Measurements from ENCODE around the gene ARHGAP40. TPM values are rescaled to one million over a fixed set of nuclear protein-coding genes. Genes with fewer than 3 reads are reported as not detected.

The ARHGAP40 gene
- not detected for total RNA-seq

DNA sequence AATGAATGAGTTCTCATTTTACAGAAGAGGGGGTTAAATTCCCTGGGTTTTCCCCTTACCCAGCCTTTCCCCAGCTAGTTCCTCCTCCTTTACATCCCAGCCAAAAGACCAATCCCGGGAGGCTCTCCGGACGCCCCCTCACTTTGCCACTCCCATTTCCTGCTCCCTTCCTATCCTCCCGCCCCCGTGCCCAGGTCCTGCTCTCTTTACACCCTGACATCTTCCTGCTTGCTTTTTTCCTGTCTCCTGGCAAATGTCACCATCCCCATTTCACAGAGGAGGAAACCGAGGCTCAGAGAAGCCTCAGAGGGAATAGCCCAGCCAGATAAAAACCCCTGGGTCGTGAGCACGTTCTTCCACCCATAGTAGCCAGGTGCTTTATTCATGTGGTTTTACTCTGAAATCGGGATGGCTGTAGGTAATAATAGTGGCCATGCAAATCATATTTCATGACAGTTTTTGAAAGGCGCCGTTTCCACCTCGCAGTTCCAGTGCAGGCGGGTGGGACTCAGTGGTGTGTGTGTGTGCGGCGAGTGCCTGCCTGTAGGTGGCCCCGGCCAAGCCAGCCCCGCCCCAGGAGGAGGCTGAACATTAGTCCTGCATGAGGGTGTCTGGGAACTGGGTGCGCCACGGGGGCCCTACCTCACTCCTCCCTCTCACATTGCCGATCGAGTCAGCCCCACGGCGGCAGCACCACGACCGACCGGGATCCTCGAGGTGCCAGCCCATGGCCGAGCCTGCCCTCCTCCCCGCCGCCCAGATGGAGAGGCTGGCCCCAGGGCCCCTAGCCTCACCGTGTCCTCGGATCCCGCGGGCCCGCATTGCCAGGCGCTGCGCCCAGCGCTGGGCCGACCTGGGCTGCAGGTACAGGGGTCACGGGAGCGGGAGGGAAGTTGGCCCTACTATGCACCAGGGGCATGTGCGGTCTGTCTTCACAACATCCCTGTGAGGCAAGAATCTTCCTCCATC lies at the start of gene ARHGAP40:
TSS of gene ARHGAP40 (plus strand) at position 594 of the 969 bp plus-strand sequence.
- peak within 1 kb of the TSS; percentile 8 for H3K4me3 Mint-ChIP-seq
- DNase-seq (ENCODE audit: low spot score) (no peak), ATAC-seq (peak; percentile 53 to 61)
- peaks cover 5% of the 10 kb centered on the region in 2 donors for H3K4me1 Mint-ChIP-seq (ENCODE audit: low read depth in 2 of 2)
- no peaks in the 10 kb centered on the region for H3K9me3 Mint-ChIP-seq
- peaks cover 50 to 73% of the 10 kb centered on the region in 2 donors for H3K27me3 Mint-ChIP-seq
- no peak within 1 kb of the TSS for H3K27ac Mint-ChIP-seq
- H3K36me3 Mint-ChIP-seq = no peaks in the 10 kb centered on the region

- H3K4me1 Mint-ChIP-seq (ENCODE audit: low read depth in 2 of 2) = peaks cover 0 to 2% of the 10 kb centered on the region in 2 donors
- no peaks in the 10 kb centered on the region for H3K9me3 Mint-ChIP-seq
- H3K27me3 Mint-ChIP-seq = no peaks in the 10 kb centered on the region
- H3K27ac Mint-ChIP-seq = no peak overlapping the region
- H3K4me3 Mint-ChIP-seq = no peak overlapping the region
- DNase-seq (ENCODE audit: low spot score) = no peak
- H3K36me3 Mint-ChIP-seq = peaks cover 28% of the 10 kb centered on the region
- ATAC-seq = no peak
These were observed 46.6 kb upstream of the ARHGAP40 start for GRCh38 chr20:38554986-38555385.

DNA sequence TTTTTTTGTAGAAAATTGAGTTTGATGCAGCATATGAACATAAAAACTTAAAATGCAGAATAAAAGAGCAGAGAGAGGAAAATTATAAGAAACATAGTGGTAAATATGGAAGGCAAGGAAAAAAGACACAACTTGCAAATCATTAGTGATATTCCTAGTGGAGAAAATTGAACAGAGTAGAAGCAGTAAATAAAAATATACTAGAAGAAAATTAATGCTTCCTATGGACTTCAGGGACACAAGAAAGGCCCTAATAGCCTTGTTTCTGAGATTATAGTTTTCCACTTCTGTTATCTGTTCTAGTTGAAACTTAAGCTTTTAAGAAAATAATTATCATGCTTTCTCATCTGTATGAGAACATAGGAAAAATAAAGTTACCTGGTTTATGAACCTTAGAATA lies 46.2 kb upstream of the ARHGAP40 start:
- no peak for ATAC-seq
- no peak overlapping the region for H3K4me3 Mint-ChIP-seq
- DNase-seq (ENCODE audit: low spot score) = no peak
- H3K9me3 Mint-ChIP-seq = no peaks in the 10 kb centered on the region
- H3K27ac Mint-ChIP-seq = no peak overlapping the region
- peaks cover 31% of the 10 kb centered on the region for H3K36me3 Mint-ChIP-seq
- H3K27me3 Mint-ChIP-seq = no peaks in the 10 kb centered on the region
- H3K4me1 Mint-ChIP-seq (ENCODE audit: low read depth in 2 of 2) = peaks cover 0 to 2% of the 10 kb centered on the region in 2 donors

DNA sequence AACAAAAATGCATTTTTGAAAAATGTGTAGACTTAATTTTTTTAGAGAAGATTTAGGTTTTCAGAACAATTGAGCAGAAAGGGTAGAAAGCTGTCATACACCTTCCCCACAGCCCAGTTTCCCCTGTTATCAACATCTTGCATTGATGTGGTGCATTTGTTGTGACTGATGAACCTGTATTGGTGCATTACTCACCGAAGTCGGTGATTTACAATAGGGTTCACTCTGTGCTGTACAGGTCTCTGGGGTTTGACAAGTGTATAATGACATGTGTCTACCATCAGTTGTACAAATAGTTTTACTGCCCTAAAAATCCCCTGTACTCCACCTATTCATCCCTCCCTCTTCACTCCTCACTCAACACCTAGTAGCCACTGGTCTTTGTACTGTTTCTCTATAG lies 44.4 kb upstream of the ARHGAP40 start:
- no peak overlapping the region for H3K27ac Mint-ChIP-seq
- H3K4me3 Mint-ChIP-seq = no peak overlapping the region
- ATAC-seq = no peak
- H3K36me3 Mint-ChIP-seq = peaks cover 31% of the 10 kb centered on the region
- peaks cover 0 to 2% of the 10 kb centered on the region in 2 donors for H3K4me1 Mint-ChIP-seq (ENCODE audit: low read depth in 2 of 2)
- no peaks in the 10 kb centered on the region for H3K27me3 Mint-ChIP-seq
- DNase-seq (ENCODE audit: low spot score) = no peak
- no peaks in the 10 kb centered on the region for H3K9me3 Mint-ChIP-seq

DNA sequence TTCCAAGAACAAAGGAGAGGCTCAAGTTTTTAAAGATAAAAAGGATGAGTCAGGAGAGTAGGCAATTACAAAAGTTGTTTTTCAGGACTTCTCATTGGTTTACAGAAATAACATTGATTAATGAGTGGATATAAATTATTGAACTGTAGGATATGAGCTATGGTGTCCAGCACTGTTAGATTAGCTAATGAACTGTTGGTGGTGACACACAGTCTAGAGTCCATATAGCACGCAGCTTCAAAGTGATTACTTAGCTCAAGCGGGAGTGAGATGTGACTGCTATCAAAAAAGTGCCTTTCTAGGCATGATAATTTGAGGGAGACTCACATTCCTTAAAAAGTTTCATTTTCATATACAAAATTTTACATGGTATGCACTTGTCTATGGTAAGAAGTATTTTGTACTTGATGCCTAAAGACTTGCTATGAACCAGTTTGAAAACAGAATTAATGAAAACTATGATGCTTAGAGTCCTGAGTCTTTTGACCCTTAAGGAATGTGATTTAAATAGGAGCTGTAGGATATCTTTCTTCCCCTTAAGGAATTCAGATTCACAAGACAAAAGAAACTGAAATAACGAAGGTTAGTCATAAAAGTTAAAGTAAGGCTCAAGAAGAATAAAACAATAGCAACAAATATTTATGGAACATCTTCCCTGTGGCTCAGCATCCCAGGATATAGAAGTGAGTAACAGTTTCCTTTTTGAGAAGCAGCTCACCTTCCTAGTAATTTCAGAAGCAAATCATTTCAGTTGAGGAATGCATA lies 42.8 kb upstream of the ARHGAP40 start:
- H3K36me3 Mint-ChIP-seq = peaks cover 31% of the 10 kb centered on the region

GRCh38 chr20:38559764-38560163 lies 41.8 kb upstream of the ARHGAP40 start:
- H3K27ac Mint-ChIP-seq = peak overlapping the region in 1 of 2 donors; percentile 9
- H3K4me1 Mint-ChIP-seq (ENCODE audit: low read depth in 2 of 2) = peaks cover 0 to 2% of the 10 kb centered on the region in 2 donors
- no peaks in the 10 kb centered on the region for H3K27me3 Mint-ChIP-seq
- H3K4me3 Mint-ChIP-seq = no peak overlapping the region
- peaks cover 31% of the 10 kb centered on the region for H3K36me3 Mint-ChIP-seq
- DNase-seq (ENCODE audit: low spot score) (no peak), ATAC-seq (no peak)
- H3K9me3 Mint-ChIP-seq = no peaks in the 10 kb centered on the region

More for the DNA sequence above, 42.8 kb upstream of the ARHGAP40 start:
- no peaks in the 10 kb centered on the region for H3K9me3 Mint-ChIP-seq
- H3K27ac Mint-ChIP-seq = no peak overlapping the region
- H3K4me1 Mint-ChIP-seq (ENCODE audit: low read depth in 2 of 2) = peaks cover 0 to 2% of the 10 kb centered on the region in 2 donors
- no peaks in the 10 kb centered on the region for H3K27me3 Mint-ChIP-seq
- no peak overlapping the region for H3K4me3 Mint-ChIP-seq
- DNase-seq (ENCODE audit: low spot score) = no peak
- ATAC-seq = no peak

DNA sequence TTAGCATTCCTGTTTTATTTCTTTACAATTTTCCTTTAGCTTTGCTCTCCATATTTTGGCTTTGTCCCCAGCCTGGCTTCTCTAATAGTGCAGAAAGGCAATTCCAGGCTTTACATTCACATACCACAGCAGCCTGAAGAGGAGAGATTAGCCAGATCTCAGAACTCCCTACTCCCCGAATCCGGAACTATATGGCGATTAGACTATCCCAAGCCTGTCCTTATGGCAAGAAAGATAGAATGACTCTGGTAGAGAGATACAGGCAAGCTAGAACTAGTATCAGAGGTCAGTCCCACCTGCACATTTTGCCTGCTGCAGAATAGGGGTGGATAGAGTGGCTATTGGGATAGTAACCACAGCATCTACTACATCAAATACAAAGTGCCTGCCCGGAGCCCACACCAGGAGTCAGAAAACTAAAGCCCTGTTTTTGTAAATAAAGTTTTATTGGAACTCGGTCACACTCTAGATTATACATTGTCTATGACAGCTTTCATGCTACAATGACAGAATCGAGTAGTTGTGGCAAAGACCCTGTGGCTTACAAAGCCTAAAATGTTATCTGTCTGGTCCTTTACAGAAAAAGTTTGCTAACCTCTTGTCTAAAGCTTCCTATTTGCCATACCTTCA lies 37.7 kb upstream of the ARHGAP40 start:
- Mint-ChIP-seq H3K27ac (no peak overlapping the region), H3K4me3 (no peak overlapping the region), H3K27me3 (no peaks in the 10 kb centered on the region), H3K4me1 (ENCODE audit: low read depth in 2 of 2) (no peaks in the 10 kb centered on the region), H3K9me3 (no peaks in the 10 kb centered on the region), H3K36me3 (peaks cover 14% of the 10 kb centered on the region)
- ATAC-seq = no peak
- DNase-seq (ENCODE audit: low spot score) = no peak

DNA sequence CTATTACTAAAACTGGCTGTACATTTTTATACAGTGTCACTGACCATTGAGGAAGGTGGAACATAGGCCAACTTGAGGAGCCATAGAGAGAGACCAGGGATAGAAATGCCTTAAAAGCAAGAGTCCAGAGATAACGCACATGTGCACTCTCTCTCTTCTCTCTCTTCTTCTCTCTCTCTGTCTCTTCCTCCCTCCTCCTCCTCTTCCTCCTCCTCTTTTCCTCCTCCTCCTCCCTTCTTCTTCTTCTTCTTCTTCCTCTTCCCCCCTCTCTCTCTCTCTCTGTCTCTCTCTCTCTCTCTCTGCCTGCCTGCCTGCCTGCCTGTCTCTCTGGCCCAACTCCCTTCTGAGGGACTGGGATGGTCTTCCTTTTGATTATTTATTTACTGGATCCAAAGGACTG lies 36.9 kb upstream of the ARHGAP40 start:
- H3K36me3 Mint-ChIP-seq = peaks cover 8% of the 10 kb centered on the region
- ATAC-seq (no peak), DNase-seq (ENCODE audit: low spot score) (no peak)
- no peak overlapping the region for H3K4me3 Mint-ChIP-seq
- H3K27ac Mint-ChIP-seq = no peak overlapping the region
- no peaks in the 10 kb centered on the region for H3K4me1 Mint-ChIP-seq (ENCODE audit: low read depth in 2 of 2)
- no peaks in the 10 kb centered on the region for H3K9me3 Mint-ChIP-seq
- no peaks in the 10 kb centered on the region for H3K27me3 Mint-ChIP-seq

GRCh38 chr20:38566036-38566598 lies 35.5 kb upstream of the ARHGAP40 start:
- Mint-ChIP-seq H3K4me3 (no peak overlapping the region), H3K27me3 (no peaks in the 10 kb centered on the region), H3K27ac (no peak overlapping the region), H3K4me1 (ENCODE audit: low read depth in 2 of 2) (no peaks in the 10 kb centered on the region), H3K9me3 (no peaks in the 10 kb centered on the region), H3K36me3 (peaks cover 6% of the 10 kb centered on the region)
- DNase-seq (ENCODE audit: low spot score) (no peak), ATAC-seq (no peak)

GRCh38 chr20:38569747-38570525 lies 31.7 kb upstream of the ARHGAP40 start:
- Mint-ChIP-seq H3K4me3 (no peak overlapping the region), H3K9me3 (no peaks in the 10 kb centered on the region), H3K27me3 (no peaks in the 10 kb centered on the region), H3K27ac (peak overlapping the region in 1 of 2 donors; percentile 11), H3K4me1 (ENCODE audit: low read depth in 2 of 2) (no peaks in the 10 kb centered on the region), H3K36me3 (peaks cover 17% of the 10 kb centered on the region)
- ATAC-seq (no peak), DNase-seq (ENCODE audit: low spot score) (no peak)

- ATAC-seq = no peak
- H3K4me3 Mint-ChIP-seq = no peak overlapping the region
- peaks cover 17% of the 10 kb centered on the region for H3K36me3 Mint-ChIP-seq
- no peaks in the 10 kb centered on the region for H3K27me3 Mint-ChIP-seq
- no peak overlapping the region for H3K27ac Mint-ChIP-seq
- H3K4me1 Mint-ChIP-seq (ENCODE audit: low read depth in 2 of 2) = no peaks in the 10 kb centered on the region
- no peak for DNase-seq (ENCODE audit: low spot score)
- no peaks in the 10 kb centered on the region for H3K9me3 Mint-ChIP-seq
These were observed 28.2 kb upstream of the ARHGAP40 start for GRCh38 chr20:38573413-38573812.

GRCh38 chr20:38579219-38579910 lies 22.2 kb upstream of the ARHGAP40 start:
- Mint-ChIP-seq H3K9me3 (no peaks in the 10 kb centered on the region), H3K4me1 (ENCODE audit: low read depth in 2 of 2) (peaks cover 0 to 5% of the 10 kb centered on the region in 2 donors), H3K4me3 (no peak overlapping the region), H3K36me3 (peaks cover 4% of the 10 kb centered on the region), H3K27me3 (no peaks in the 10 kb centered on the region), H3K27ac (peak overlapping the region in 1 of 2 donors; percentile 16)
- ATAC-seq = no peak
- no peak for DNase-seq (ENCODE audit: low spot score)

All from natural killer cell treated with Interleukin-12 subunit alpha and Interleukin-12 subunit beta and Interleukin-15 and Interleukin-18, amount 100 ng/mL, for 72 hours (primary cell).